IPS-18c (cell line): ENCODE data around the gene TMBIM6.

ENCODE experiments used
- H3K4me3 ChIP-seq: 2 replicates; pipeline ENCODE4 v1.7.0; 2013; ENCODE audit warnings: low read depth, mild to moderate bottlenecking, low read length, moderate library complexity; ENCODE audit not compliant: insufficient read depth
- H3K9me3 ChIP-seq: one replicate; pipeline ENCODE4 v1.6.1; 2013; ENCODE audit warnings: mild to moderate bottlenecking, low read length, moderate library complexity; ENCODE audit not compliant: control insufficient read depth, insufficient read depth

TMBIM6 gene

GRCh38 chr12:49790741-49791555 is 49.6 kb downstream of the TMBIM6 start:
- Histone ChIP-seq H3K4me3 (no peak overlapping the region), H3K9me3 (no peaks in the 10 kb centered on the region)

GRCh38 chr12:49791700-49792099 is 50.3 kb downstream of the TMBIM6 start:
- no peaks in the 10 kb centered on the region for H3K9me3 ChIP-seq
- H3K4me3 ChIP-seq: no peak overlapping the region

GRCh38 chr12:49792181-49792970 is 51.0 kb downstream of the TMBIM6 start:
- Histone ChIP-seq H3K4me3 (no peak overlapping the region), H3K9me3 (no peaks in the 10 kb centered on the region)

- no peaks in the 10 kb centered on the region for H3K9me3 ChIP-seq
- no peak overlapping the region for H3K4me3 ChIP-seq
These were observed 51.7 kb downstream of the TMBIM6 start for GRCh38 chr12:49792976-49793580.

GRCh38 chr12:49793620-49794019 is 52.3 kb downstream of the TMBIM6 start:
- no peaks in the 10 kb centered on the region for H3K9me3 ChIP-seq
- no peak overlapping the region for H3K4me3 ChIP-seq

GRCh38 chr12:49794021-49794420 is 52.7 kb downstream of the TMBIM6 start:
- no peaks in the 10 kb centered on the region for H3K9me3 ChIP-seq
- H3K4me3 ChIP-seq: no peak overlapping the region

GRCh38 chr12:49794811-49795653 is 53.7 kb downstream of the TMBIM6 start:
- no peaks in the 10 kb centered on the region for H3K9me3 ChIP-seq
- no peak overlapping the region for H3K4me3 ChIP-seq

- Histone ChIP-seq H3K9me3 (no peaks in the 10 kb centered on the region), H3K4me3 (no peak overlapping the region)
These were observed 54.3 kb downstream of the TMBIM6 start for GRCh38 chr12:49795654-49796105.

- H3K9me3 ChIP-seq: no peaks in the 10 kb centered on the region
- H3K4me3 ChIP-seq: no peak overlapping the region
These were observed 54.8 kb downstream of the TMBIM6 start for GRCh38 chr12:49796155-49796554.

- no peak overlapping the region for H3K4me3 ChIP-seq
- H3K9me3 ChIP-seq: no peaks in the 10 kb centered on the region
These were observed 55.5 kb downstream of the TMBIM6 start for GRCh38 chr12:49796606-49797448.

GRCh38 chr12:49797449-49797776 is 56.1 kb downstream of the TMBIM6 start:
- H3K9me3 ChIP-seq: no peaks in the 10 kb centered on the region
- H3K4me3 ChIP-seq: no peak overlapping the region

- H3K9me3 ChIP-seq: no peaks in the 10 kb centered on the region
- no peak overlapping the region for H3K4me3 ChIP-seq
These were observed 56.9 kb downstream of the TMBIM6 start for GRCh38 chr12:49798248-49798647.

- Histone ChIP-seq H3K9me3 (no peaks in the 10 kb centered on the region), H3K4me3 (no peak overlapping the region)
These were observed 57.6 kb downstream of the TMBIM6 start for GRCh38 chr12:49798934-49799333.

- Histone ChIP-seq H3K9me3 (no peaks in the 10 kb centered on the region), H3K4me3 (no peak overlapping the region)
These were observed 59.2 kb downstream of the TMBIM6 start for GRCh38 chr12:49800421-49801140.

GRCh38 chr12:49801141-49802063 is 60.0 kb downstream of the TMBIM6 start:
- H3K9me3 ChIP-seq: no peaks in the 10 kb centered on the region
- no peak overlapping the region for H3K4me3 ChIP-seq
